HUES6 (cell line): ENCODE data around the gene IRGC.

Experiments used
- H3K27ac ChIP-seq: 2 replicates; pipeline ENCODE4 v1.7.0; 2013; ENCODE audit warnings: low read depth, mild to moderate bottlenecking, low read length, inconsistent platforms
- H3K27me3 ChIP-seq: 2 replicates; pipeline ENCODE4 v1.6.1; 2013; ENCODE audit warnings: low read length; ENCODE audit not compliant: control insufficient read depth, insufficient read depth
- H3K36me3 ChIP-seq: 2 replicates; pipeline ENCODE4 v1.6.1; 2013; ENCODE audit warnings: low read length; ENCODE audit not compliant: control insufficient read depth, insufficient read depth
- H3K4me1 ChIP-seq: 2 replicates; pipeline ENCODE4 v1.6.1; 2013; ENCODE audit warnings: low read length; ENCODE audit not compliant: control insufficient read depth, insufficient read depth
- H3K4me3 ChIP-seq: 2 replicates; pipeline ENCODE4 v1.5.1; 2013; ENCODE audit warnings: low read depth, low read length
- H3K9ac ChIP-seq: one replicate; pipeline ENCODE4 v1.6.1; 2013; ENCODE audit warnings: mild to moderate bottlenecking, low read length
- H3K9me3 ChIP-seq: 2 replicates; pipeline ENCODE4 v1.6.1; 2013; ENCODE audit warnings: low read depth, low read length; ENCODE audit not compliant: control insufficient read depth, insufficient read depth

IRGC gene

DNA sequence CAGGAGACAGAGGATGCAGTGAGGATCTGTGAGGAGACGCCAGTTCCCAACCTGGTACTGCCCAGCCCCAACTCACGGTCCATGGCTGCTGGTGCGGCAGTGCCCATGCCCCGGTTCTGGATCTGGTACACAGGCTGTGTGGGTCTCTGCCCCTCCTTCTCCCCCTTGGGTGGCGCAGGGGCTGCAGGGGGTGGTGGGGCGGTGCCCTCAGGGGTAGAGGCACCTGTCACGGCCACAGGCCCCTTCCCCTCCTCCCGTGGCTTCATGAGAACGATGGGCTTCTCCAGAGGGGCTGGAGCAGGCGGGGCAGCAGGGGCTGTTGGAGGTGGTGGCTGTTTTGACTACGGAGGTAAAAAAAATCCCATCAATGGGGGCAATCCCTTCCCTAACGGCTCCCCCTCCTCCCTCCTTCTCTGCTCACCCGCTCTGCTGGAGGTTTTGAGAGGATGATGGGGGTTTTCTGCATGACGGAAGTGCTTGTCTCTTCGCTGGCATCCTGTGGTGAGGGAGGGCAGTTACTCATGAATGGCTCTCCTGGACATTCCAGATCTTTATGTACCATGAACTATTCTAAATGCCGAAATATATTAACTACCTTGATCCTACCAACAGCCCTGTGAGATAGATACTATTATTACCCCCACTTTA is 31.8 kb downstream of the IRGC start:
- no peaks in the 10 kb centered on the region for H3K27me3 ChIP-seq
- no peak overlapping the region for H3K27ac ChIP-seq
- H3K4me1 ChIP-seq, result no peaks in the 10 kb centered on the region
- H3K4me3 ChIP-seq, result no peak overlapping the region
- H3K36me3 ChIP-seq, result peaks cover 80% of the 10 kb centered on the region
- H3K9me3 ChIP-seq, result no peaks in the 10 kb centered on the region
- no peak overlapping the region for H3K9ac ChIP-seq

DNA sequence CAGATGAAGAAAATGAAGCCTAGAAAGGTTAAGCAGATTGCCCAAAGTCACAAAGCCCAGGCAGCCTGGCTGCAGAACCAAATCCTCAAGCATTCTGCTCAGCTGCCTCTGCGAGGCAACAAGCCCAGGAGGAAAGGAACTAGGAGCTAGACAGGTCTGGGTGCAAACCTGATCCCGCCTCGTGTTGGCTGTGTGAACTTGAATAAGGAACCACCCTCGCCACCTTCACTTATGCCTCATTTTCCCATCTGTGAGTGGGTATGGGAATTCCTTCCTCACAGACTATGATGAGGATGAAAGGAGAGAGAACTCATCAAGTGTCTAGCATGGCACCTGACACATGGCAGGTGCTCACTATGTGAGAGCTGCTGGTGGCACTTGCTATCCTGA is 32.3 kb downstream of the IRGC start:
- Histone ChIP-seq H3K9ac (no peak overlapping the region), H3K27ac (no peak overlapping the region), H3K4me1 (peaks cover 4% of the 10 kb centered on the region; the same call in 1 of the 2 replicates), H3K4me3 (no peak overlapping the region), H3K36me3 (peaks cover 75% of the 10 kb centered on the region), H3K27me3 (no peaks in the 10 kb centered on the region), H3K9me3 (no peaks in the 10 kb centered on the region)

DNA sequence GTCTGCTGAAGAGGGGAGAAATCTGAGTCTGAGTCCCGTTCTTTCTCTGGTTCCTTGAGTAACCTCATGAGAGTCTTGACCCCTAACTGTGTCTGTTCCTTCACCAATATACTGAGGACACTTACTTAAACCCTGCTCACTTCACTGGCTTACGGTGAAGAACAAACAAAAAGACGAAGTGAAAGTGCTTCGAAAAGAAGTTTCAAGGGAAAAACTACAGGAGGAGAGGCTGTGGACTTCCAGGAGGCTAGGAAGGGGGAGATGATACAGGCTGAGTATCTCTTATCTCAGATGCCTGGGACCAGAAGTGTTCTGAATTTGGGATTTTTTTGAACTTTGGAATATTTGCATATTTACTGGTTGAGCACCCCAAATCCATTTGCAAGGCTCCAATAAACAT is 32.8 kb downstream of the IRGC start:
- H3K27ac ChIP-seq, result no peak overlapping the region
- no peaks in the 10 kb centered on the region for H3K27me3 ChIP-seq
- H3K9me3 ChIP-seq, result no peaks in the 10 kb centered on the region
- H3K4me3 ChIP-seq, result no peak overlapping the region
- H3K4me1 ChIP-seq, result peaks cover 4% of the 10 kb centered on the region; the same call in 1 of the 2 replicates
- H3K36me3 ChIP-seq, result peaks cover 70% of the 10 kb centered on the region
- H3K9ac ChIP-seq, result no peak overlapping the region

DNA sequence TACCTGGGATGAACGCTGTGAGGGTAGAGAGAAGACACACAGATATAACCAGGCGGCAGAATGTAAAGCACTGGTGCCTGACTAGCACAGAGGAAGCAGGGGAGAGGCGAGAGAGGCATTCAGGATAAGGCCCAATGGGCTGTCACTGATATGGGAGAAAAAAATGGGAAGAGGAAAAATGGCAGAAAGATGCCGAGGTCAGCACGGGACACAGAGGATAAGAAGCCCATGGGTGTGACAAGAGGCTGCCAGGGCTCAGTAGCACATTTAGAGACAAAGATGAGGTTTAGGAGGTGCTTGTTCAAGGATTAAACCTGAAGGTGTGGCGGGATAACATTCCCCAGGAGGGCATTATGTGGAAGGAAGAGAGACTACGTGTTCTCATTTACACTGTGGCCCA is 33.3 kb downstream of the IRGC start:
- no peak overlapping the region for H3K27ac ChIP-seq
- H3K9ac ChIP-seq, result no peak overlapping the region
- no peak overlapping the region for H3K4me3 ChIP-seq
- peaks cover 66% of the 10 kb centered on the region for H3K36me3 ChIP-seq
- no peaks in the 10 kb centered on the region for H3K9me3 ChIP-seq
- H3K4me1 ChIP-seq, result peaks cover 4% of the 10 kb centered on the region; the same call in 1 of the 2 replicates
- no peaks in the 10 kb centered on the region for H3K27me3 ChIP-seq

DNA sequence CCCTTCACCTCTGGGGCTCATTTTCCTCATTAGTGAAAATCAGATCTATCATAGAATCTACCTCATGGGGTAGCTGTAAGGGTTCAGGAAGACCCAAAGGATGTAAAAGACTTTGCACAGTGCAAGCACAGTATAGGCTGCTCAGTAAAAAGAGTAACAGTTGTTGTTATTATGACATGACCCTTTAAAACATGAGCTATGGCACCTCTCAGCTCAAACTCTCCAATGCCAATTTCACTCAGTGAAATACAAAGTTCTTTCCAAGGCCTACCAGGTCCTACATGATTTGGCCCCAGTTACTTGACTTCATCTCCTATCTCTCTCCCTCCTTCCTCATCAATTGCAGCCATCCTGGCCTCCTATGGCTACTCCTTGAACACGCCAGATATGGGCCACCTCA is 34.0 kb downstream of the IRGC start:
- peaks cover 58% of the 10 kb centered on the region for H3K36me3 ChIP-seq

DNA sequence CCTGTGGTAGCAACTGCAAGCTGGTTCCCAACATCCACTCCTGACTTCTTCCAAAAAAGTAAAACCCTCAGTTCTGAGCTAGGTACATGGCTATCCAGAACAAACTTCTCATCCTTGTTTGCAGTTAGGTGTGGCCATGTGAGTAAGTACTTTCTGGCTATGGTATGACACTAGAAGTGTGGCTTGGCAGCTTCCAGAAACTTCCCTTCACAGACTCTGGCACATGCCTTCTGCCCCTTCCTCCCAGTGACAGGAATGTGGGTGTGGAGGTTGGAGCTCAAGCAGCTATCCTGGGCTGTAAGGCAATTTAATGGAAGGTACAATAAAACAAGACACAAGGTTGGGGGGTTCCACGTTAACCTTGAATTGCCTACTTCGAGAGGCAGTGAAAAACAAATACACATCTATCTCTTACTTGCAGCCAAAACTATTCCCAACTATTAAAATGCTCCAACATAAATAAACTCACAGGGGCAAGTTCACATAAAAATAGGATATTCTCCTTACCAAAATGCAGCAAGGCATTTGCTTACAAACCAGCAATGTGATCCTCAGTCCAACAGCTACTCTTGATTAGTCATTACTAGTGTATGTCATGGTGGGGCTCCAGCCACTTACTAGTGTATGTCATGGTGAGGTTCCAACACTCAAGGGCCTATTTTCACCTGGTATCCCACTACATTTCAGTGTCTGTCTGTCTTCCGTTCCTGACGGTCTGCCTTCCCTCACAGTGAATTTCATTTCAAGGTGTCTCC is 35.8 kb downstream of the IRGC start:
- H3K9me3 ChIP-seq, result no peaks in the 10 kb centered on the region
- peaks cover 48% of the 10 kb centered on the region for H3K36me3 ChIP-seq
- no peak overlapping the region for H3K4me3 ChIP-seq
- H3K9ac ChIP-seq, result no peak overlapping the region
- peaks cover 4% of the 10 kb centered on the region; the same call in 1 of the 2 replicates for H3K4me1 ChIP-seq
- no peaks in the 10 kb centered on the region for H3K27me3 ChIP-seq
- no peak overlapping the region for H3K27ac ChIP-seq

More for the DNA sequence above, 34.0 kb downstream of the IRGC start:
- no peak overlapping the region for H3K27ac ChIP-seq
- no peaks in the 10 kb centered on the region for H3K27me3 ChIP-seq
- peaks cover 4% of the 10 kb centered on the region; the same call in 1 of the 2 replicates for H3K4me1 ChIP-seq
- no peak overlapping the region for H3K4me3 ChIP-seq
- H3K9me3 ChIP-seq, result no peaks in the 10 kb centered on the region
- no peak overlapping the region for H3K9ac ChIP-seq

DNA sequence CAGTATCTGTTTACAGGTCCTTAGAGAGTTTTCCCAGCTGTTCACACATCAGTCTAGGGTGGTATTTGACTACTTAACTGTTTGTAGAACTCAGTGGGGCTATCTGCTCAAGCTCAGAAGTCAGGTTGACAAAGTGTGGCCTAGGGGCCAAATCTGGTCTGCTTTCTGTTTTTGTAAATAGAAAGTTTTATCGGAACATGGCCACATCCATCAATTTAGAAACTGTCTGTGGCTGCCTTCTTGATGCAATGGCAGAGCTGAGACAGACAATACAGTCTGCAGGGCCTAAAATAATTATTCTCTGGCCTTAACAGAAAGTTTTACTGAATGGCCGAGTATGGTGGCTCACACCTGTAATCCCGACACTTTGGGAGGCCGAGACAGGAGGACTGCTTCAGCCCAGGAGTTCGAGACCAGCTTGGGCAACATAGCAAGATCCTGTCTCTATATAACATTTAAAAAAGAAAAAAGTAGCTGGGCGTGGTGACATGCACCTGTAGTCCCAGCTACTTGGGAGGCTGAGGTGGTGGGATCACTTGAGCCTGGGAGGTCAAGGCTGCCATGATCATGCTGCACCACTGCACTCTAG is 36.5 kb downstream of the IRGC start:
- H3K4me3 ChIP-seq, result no peak overlapping the region
- no peaks in the 10 kb centered on the region for H3K27me3 ChIP-seq
- no peak overlapping the region for H3K27ac ChIP-seq
- no peak overlapping the region for H3K9ac ChIP-seq
- H3K4me1 ChIP-seq, result peaks cover 6% of the 10 kb centered on the region; the same call in 1 of the 2 replicates
- H3K9me3 ChIP-seq, result no peaks in the 10 kb centered on the region
- H3K36me3 ChIP-seq, result peaks cover 40% of the 10 kb centered on the region

DNA sequence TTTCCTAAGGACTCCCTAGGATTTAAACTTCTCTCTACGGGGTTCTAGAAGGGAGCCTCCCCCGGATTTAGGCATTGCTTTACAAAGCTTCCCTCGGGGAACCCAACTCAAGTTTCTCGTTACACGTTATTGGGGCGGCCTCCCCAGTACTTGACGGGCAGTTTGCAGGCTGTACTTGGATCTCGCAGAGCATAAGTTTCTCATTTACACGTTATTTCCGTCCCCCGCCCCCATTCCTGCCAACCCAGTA is 38.3 kb downstream of the IRGC start:
- peak overlapping the region; percentile 55; the same call in 1 of the 2 replicates for H3K27ac ChIP-seq
- H3K4me1 ChIP-seq, result peaks cover 8% of the 10 kb centered on the region

DNA sequence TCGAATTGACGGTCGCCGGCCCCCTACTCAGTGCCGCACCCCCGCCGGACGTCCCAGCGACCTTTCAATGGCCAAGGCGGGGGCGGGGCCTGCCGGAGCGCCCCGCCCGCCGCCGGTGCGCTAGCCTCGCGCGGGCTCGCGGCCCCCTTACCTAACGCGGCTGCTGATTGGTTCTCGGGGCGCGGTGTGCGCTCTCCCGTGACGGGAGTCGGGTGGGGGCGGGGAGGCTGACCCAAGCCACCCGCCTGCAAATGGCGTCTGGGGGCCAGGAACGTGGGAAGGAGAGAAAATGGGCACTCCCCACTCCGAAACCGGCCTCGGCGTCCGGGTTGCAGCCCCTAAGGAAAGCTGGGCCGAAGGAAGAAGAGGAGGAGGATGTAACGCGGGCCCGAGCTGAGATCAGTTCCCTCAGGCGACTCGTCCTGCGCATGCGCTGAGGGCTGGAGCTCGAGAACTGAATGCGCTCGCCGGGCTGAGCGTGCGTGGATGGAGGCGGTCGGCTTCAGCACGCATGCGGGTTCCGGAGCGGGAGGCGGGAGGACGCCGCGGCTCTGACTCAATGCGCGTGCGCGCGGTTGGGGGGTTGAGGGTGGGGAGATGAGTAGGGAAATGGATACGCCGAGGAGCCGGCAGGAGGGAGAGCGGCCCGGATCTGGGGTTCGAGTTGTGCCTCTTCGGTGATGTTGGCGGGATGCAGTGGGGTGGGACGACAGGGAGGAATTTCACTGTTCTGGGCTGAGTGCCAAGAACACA is 38.8 kb downstream of the IRGC start, which contains the start of gene SMG9:
SMG9 (minus strand) TSS at position 460 of the 753 bp plus-strand sequence. CDS start 4,221 bp downstream, outside the sequence.
- peaks cover 13% of the 10 kb centered on the region for H3K4me1 ChIP-seq
- H3K36me3 ChIP-seq, result peaks cover 19% of the 10 kb centered on the region
- H3K9ac ChIP-seq, result peak within 1 kb of the TSS; percentile 93
- peak within 1 kb of the TSS; percentile 95 for H3K27ac ChIP-seq
- no peaks in the 10 kb centered on the region for H3K9me3 ChIP-seq
- peak within 1 kb of the TSS; percentile 78 for H3K4me3 ChIP-seq
- H3K27me3 ChIP-seq, result no peaks in the 10 kb centered on the region

More for the DNA sequence above, 38.3 kb downstream of the IRGC start:
- Histone ChIP-seq H3K9ac (peak overlapping the region; percentile 93), H3K36me3 (peaks cover 24% of the 10 kb centered on the region), H3K9me3 (no peaks in the 10 kb centered on the region), H3K4me3 (peak overlapping the region; percentile 78), H3K27me3 (no peaks in the 10 kb centered on the region)

DNA sequence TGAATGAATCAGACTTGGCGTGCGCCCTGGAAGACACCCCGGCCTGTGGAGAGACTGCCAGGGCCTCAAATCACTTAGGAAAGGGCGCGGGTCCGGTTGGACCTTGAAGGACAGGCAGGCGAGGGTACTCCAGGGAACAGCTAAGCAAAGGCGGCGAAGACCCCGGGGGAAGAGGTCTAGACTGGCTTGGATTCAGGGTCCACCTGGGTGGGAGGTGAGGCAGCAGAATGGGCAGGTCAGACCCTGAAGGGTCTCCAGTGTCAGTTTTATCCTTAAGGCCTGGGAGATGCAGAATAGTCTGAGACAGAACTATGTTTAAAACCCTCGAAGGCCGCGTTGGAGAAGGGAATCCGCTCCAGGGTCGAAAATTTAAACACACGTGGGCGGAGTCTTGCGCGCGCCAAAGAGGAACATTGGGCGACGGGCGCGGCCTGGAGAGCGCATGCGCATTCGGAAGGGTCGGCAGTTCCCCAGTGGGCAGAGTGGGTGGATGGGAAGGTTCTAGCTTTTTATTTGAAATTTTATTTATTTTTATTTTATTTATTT is 39.5 kb downstream of the IRGC start:
- peaks cover 15% of the 10 kb centered on the region for H3K4me1 ChIP-seq
- peak overlapping the region; percentile 93 for H3K9ac ChIP-seq
- H3K27me3 ChIP-seq, result no peaks in the 10 kb centered on the region
- peak overlapping the region; percentile 95 for H3K27ac ChIP-seq
- no peaks in the 10 kb centered on the region for H3K9me3 ChIP-seq
- peaks cover 12% of the 10 kb centered on the region for H3K36me3 ChIP-seq
- peak overlapping the region; percentile 78 for H3K4me3 ChIP-seq
